GM18951 (cell line): Measurements from ENCODE around the gene FGF21.

Experiments
- POLR2A ChIP-seq: IDR thresholded peaks from 4 replicates; pipeline ENCODE4 v1.6.1; 2011; ENCODE audit warnings: mild to moderate bottlenecking; ENCODE audit not compliant: insufficient read length, insufficient read depth; ENCODE audit errors: extremely low read depth
- in situ Hi-C: fragments of 300-500 bp; cut with MboI; formaldehyde crosslinking; loops from one replicate; pipeline ENCODE4 v1.12.0; 2022; ENCODE audit warnings: low sequenced_read_pairs, mixed read lengths, inconsistent platforms; ENCODE audit not compliant: unreplicated experiment

The FGF21 gene

GRCh38 chr19:48738557-48739403, 16.5 kb upstream of the FGF21 start:
- no peak for TF ChIP-seq POLR2A
- in situ Hi-C loops, result no loop called here

GRCh38 chr19:48739404-48740163, 15.7 kb upstream of the FGF21 start:
- in situ Hi-C loops, result no loop called here
- TF ChIP-seq POLR2A, result no peak

GRCh38 chr19:48740164-48740972, 15.0 kb upstream of the FGF21 start, which contains the start of gene RASIP1:
Gene RASIP1 (minus strand): TSS chr19:48740610. CDS start chr19:48740282, 328 bp downstream.
- no peak for TF ChIP-seq POLR2A
- in situ Hi-C loops, result no loop called here

GRCh38 chr19:48741129-48741999, 14.0 kb upstream of the FGF21 start:
- no peak for TF ChIP-seq POLR2A
- in situ Hi-C loops, result no loop called here

- in situ Hi-C loops, result no loop called here
- no peak for TF ChIP-seq POLR2A
Observed at GRCh38 chr19:48742096-48742495, 13.2 kb upstream of the FGF21 start.

- in situ Hi-C loops, result no loop called here
Observed at GRCh38 chr19:48745208-48745995, 9.9 kb upstream of the FGF21 start.

GRCh38 chr19:48746110-48746509, 9.2 kb upstream of the FGF21 start:
- in situ Hi-C loops, result no loop called here

More at GRCh38 chr19:48745208-48745995, 9.9 kb upstream of the FGF21 start:
- TF ChIP-seq POLR2A, result no peak

GRCh38 chr19:48746738-48747575, 8.4 kb upstream of the FGF21 start, which contains the start of gene IZUMO1:
Gene IZUMO1 (minus strand): TSS chr19:48746909. CDS start chr19:48745859, 1,050 bp downstream.
- in situ Hi-C loops, result no loop called here
- TF ChIP-seq POLR2A, result no peak

More at GRCh38 chr19:48746110-48746509, 9.2 kb upstream of the FGF21 start:
- no peak for TF ChIP-seq POLR2A

GRCh38 chr19:48749571-48750198, 5.6 kb upstream of the FGF21 start:
- in situ Hi-C loops, result no loop called here
- TF ChIP-seq POLR2A, result no peak

- in situ Hi-C loops, result no loop called here
- TF ChIP-seq POLR2A, result no peak
Observed at GRCh38 chr19:48750351-48750750, 5.0 kb upstream of the FGF21 start.
